B cell (primary cell): ENCODE measurements around the gene IMMP2L. TPM values are rescaled to one million over a fixed set of nuclear protein-coding genes. Genes with fewer than 3 reads are reported as not detected.

ENCODE experiments used
- ATAC-seq: fragments of 200-7000 bp; cut with Tn5 transposase; one replicate; pipeline ENCODE4 v1.10.0; 2021; ENCODE audit warnings: low read depth, mild to moderate bottlenecking, moderate number of reproducible peaks, moderate library complexity
- CTCF ChIA-PET: fragments of 350-600 bp; sonication (Branson Sonifier 250); formaldehyde crosslinking; loops from one replicate; lab custom pipeline; 2021; ENCODE audit warnings: antibody characterized with exemption, inconsistent platforms; lab: Charles Lee
- POLR2A ChIA-PET: fragments of 350-600 bp; sonication (Branson Sonifier 250); formaldehyde crosslinking; loops from one replicate; lab custom pipeline; 2021; ENCODE audit warnings: antibody characterized with exemption; lab: Charles Lee
- DNase-seq: peaks from one replicate; pipeline ENCODE4 v3.0.0; 2013
- H2AFZ ChIP-seq: 2 replicates; pipeline ENCODE4 v1.6.1; 2012; ENCODE audit warnings: mild to moderate bottlenecking, low read depth, low read length; ENCODE audit not compliant: insufficient read depth, poor library complexity, severe bottlenecking
- H3K27ac ChIP-seq, 2 donors: 1 replicate in 1 of 2; 2 replicates in 1 of 2; pipeline ENCODE4 v1.5.1; 2012 to 2013; ENCODE audit warnings: low read length in 2 of 2, mild to moderate bottlenecking in 2 of 2, moderate library complexity in 1 of 2
- H3K27me3 ChIP-seq, 4 experiments: fragments of 200-600 bp in 1 of 4; sonication (generic) in 1 of 4; replicated peaks in 1 of 4; 1 replicate in 2 of 4; 2 replicates in 2 of 4; pipeline versions ENCODE4 v1.6.1 to v1.7.0; 2013 to 2016; ENCODE audit warnings: low read length in 3 of 4, mild to moderate bottlenecking in 2 of 4, mixed read lengths in 1 of 4, moderate library complexity in 1 of 4; ENCODE audit not compliant: insufficient read depth in 4 of 4, control insufficient read depth in 3 of 4; ENCODE audit errors: control extremely low read depth in 1 of 4
- H3K36me3 ChIP-seq, 2 experiments: replicated peaks in 1 of 2; 1 replicate in 1 of 2; 2 replicates in 1 of 2; pipeline versions ENCODE4 v1.6.1 to v1.7.1; 2013; ENCODE audit warnings: low read length in 1 of 2; ENCODE audit not compliant: insufficient read depth in 2 of 2, control insufficient read depth in 1 of 2; ENCODE audit errors: control extremely low read depth in 1 of 2, extremely low read depth in 1 of 2
- H3K4me1 ChIP-seq, 2 donors: fragments of 200-600 bp in 1 of 2; sonication (generic) in 1 of 2; 1 replicate in 1 of 2; 2 replicates in 1 of 2; pipeline versions ENCODE4 v1.5.1 to v1.6.1; 2013 to 2017; ENCODE audit warnings: low read length in 2 of 2; ENCODE audit not compliant: control insufficient read depth in 2 of 2, insufficient read depth in 2 of 2
- H3K4me2 ChIP-seq: replicated peaks from 2 replicates; pipeline ENCODE3; 2012; ENCODE audit warnings: mild to moderate bottlenecking, low read depth, low read length; ENCODE audit not compliant: poor library complexity, severe bottlenecking
- H3K4me3 ChIP-seq, 5 experiments: fragments of 200-600 bp in 1 of 5; sonication (generic) in 1 of 5; 1 replicate in 3 of 5; 2 replicates in 2 of 5; pipeline versions ENCODE4 v1.5.1 to v1.7.0; 2011 to 2016; ENCODE audit warnings: low read length in 4 of 5, mild to moderate bottlenecking in 4 of 5, low read depth in 2 of 5, control low read depth in 1 of 5, moderate library complexity in 1 of 5; ENCODE audit not compliant: insufficient read depth in 1 of 5; ENCODE audit errors: control extremely low read depth in 1 of 5, extremely low read depth in 1 of 5
- H3K79me2 ChIP-seq: fragments of 200-600 bp; sonication (generic); one replicate; pipeline ENCODE4 v1.6.0; 2016; ENCODE audit warnings: low read length; ENCODE audit not compliant: control insufficient read depth, insufficient read depth
- H3K9ac ChIP-seq: fragments of 200-600 bp; sonication (generic); 2 replicates; pipeline ENCODE4 v1.6.1; 2017; ENCODE audit warnings: mild to moderate bottlenecking, low read length, moderate library complexity
- H3K9me3 ChIP-seq, 3 donors: one replicate each; pipeline versions ENCODE4 v1.6.1 to v1.7.1; 2013; ENCODE audit warnings: low read length in 2 of 3; ENCODE audit not compliant: control insufficient read depth in 2 of 3, insufficient read depth in 1 of 3; ENCODE audit errors: control extremely low read depth in 1 of 3
- H4K20me1 ChIP-seq: 2 replicates; pipeline ENCODE4 v1.6.0; 2012; ENCODE audit warnings: mild to moderate bottlenecking, low read length; ENCODE audit not compliant: insufficient read depth, control insufficient read depth, poor library complexity, severe bottlenecking
- H3K27ac Mint-ChIP-seq: one replicate; pipeline ENCODE4 v1.8.0; 2021; ENCODE audit warnings: mixed read lengths
- H3K27me3 Mint-ChIP-seq: one replicate; pipeline ENCODE4 v1.8.0; 2021; ENCODE audit warnings: mixed read lengths
- H3K4me1 Mint-ChIP-seq: one replicate; pipeline ENCODE4 v1.8.0; 2021; ENCODE audit warnings: mixed read lengths
- H3K4me3 Mint-ChIP-seq: one replicate; pipeline ENCODE4 v1.8.0; 2021; ENCODE audit warnings: mixed read lengths
- H3K9me3 Mint-ChIP-seq: one replicate; pipeline ENCODE4 v1.8.0; 2022; ENCODE audit warnings: mixed read lengths; ENCODE audit not compliant: insufficient read depth
- CTCF ChIP-seq: fragments of 200-600 bp; IDR thresholded peaks from one replicate; pipeline ENCODE4 v1.8.0; 2022; ENCODE audit warnings: antibody characterized with exemption, mild to moderate bottlenecking
- EZH2 ChIP-seq: IDR thresholded peaks from 2 replicates; pipeline ENCODE4 v1.6.1; 2012; ENCODE audit warnings: borderline replicate concordance, low read depth, mild to moderate bottlenecking, moderate library complexity, low read length; ENCODE audit not compliant: insufficient read depth, poor library complexity, severe bottlenecking
- WGBS: methylation state at CpG from one replicate; pipeline ENCODE4 v1.1.5; 2013; ENCODE audit warnings: missing lambda C conversion rate; ENCODE audit not compliant: insufficient coverage; 5-methylcytosine and 5-hydroxymethylcytosine counted together
- intact Hi-C: fragments of 100-400 bp; cut with micrococcal nuclease; formaldehyde crosslinking; loops from one replicate; pipeline ENCODE4 v1.10.0; 2022
- polyA plus RNA-seq: library from polyadenylated mRNA; depleted of rRNA; stranded (reverse); fragments of >200 nt; gene quantifications from 2 replicates; pipeline ENCODE4 v1.2.3, GENCODE V29; 2012
- total RNA-seq, 2 donors: library from RNA; stranded (reverse); fragments of 120-200 nt in 1 of 2; gene quantifications; 1 replicate in 1 of 2; 2 replicates in 1 of 2; pipeline versions ENCODE4 v1.2.3 to v1.2.4, GENCODE V29; 2013 to 2022

IMMP2L gene
- total and polyA plus RNA-seq, 2 donors (not counting 1 experiment from before 2014, with no cell fraction given): 3.8 to 34.2 TPM

DNA sequence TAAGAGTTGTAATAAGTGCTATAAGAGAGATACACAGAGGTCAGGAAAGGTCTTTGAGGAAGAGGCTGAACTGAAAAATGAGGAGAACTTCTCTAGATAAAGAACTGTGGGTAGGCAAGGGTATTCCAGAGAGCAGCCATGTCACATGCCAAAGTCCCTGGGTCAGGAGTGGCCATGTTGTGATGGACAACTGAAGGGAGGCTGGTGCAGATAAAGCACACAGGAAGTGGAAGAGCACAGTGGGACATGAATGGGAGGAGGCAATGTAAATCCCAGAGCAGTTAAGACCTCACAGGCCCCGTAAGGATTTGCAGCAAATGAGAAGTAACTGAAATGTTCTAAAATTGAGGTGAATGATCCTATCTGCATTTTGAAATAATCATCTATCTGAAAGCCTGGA is 37.2 kb downstream of the IMMP2L start:
- Histone ChIP-seq H3K4me3 (no peak overlapping the region), H3K4me2 (no peak overlapping the region), H3K27me3 (no peaks in the 10 kb centered on the region), H2AFZ (no peak overlapping the region), H3K36me3 (no peaks in the 10 kb centered on the region), H3K79me2 (no peaks in the 10 kb centered on the region), H3K27ac (no peak overlapping the region), H3K9ac (no peak overlapping the region), H4K20me1 (no peaks in the 10 kb centered on the region), H3K9me3 (peaks cover 0 to 8% (median 0%) of the 10 kb centered on the region in 3 donors), H3K4me1 (peaks cover 22% of the 10 kb centered on the region in 2 donors)
- no peaks in the 10 kb centered on the region for H3K27me3 Mint-ChIP-seq
- H3K9me3 Mint-ChIP-seq: no peaks in the 10 kb centered on the region
- WGBS: no CpG with 5 or more reads among the region's 1 CpG
- DNase-seq (no peak), ATAC-seq (no peak)
- ChIA-PET POLR2A (no interaction called here), CTCF (no interaction called here)
- peaks cover 24% of the 10 kb centered on the region for H3K4me1 Mint-ChIP-seq
- H3K27ac Mint-ChIP-seq: no peak overlapping the region
- no peak for TF ChIP-seq EZH2
- no peak for TF ChIP-seq CTCF
- H3K4me3 Mint-ChIP-seq: no peak overlapping the region
- intact Hi-C loops: no loop called here

DNA sequence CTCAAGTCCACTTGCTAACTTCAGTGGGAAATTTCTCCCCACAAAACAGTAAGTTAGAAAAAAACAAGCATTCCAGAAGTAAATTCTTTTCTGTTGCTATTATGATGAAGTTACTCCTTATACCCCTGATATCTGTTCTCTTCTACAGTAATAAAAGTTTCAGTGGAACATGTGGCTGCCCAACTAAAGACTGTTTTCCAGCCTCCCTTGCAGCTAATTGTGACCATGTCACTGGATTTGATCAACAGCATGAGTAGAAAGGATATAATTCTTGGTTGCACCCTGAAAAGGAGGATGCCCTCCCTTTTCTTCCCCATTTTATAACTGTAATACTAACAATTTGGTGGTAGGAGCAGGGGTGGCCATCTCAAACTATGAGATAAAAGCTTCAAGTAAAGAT is 40.6 kb downstream of the IMMP2L start:
- Histone ChIP-seq H4K20me1 (no peaks in the 10 kb centered on the region), H3K79me2 (no peaks in the 10 kb centered on the region), H3K9me3 (peaks cover 0 to 8% (median 0%) of the 10 kb centered on the region in 3 donors), H3K27ac (no peak overlapping the region), H3K27me3 (no peaks in the 10 kb centered on the region), H3K4me2 (no peak overlapping the region), H3K4me1 (no peaks in the 10 kb centered on the region), H2AFZ (no peak overlapping the region), H3K36me3 (no peaks in the 10 kb centered on the region), H3K4me3 (no peak overlapping the region), H3K9ac (no peak overlapping the region)
- Mint-ChIP-seq H3K4me3 (no peak overlapping the region), H3K27ac (no peak overlapping the region), H3K4me1 (peaks cover 1% of the 10 kb centered on the region), H3K9me3 (no peaks in the 10 kb centered on the region), H3K27me3 (no peaks in the 10 kb centered on the region)
- DNase-seq (no peak), ATAC-seq (no peak)
- intact Hi-C loops: no loop called here
- POLR2A ChIA-PET: no interaction called here
- CTCF ChIA-PET: no interaction called here
- TF ChIP-seq CTCF (no peak), EZH2 (no peak)
